ENCODE data around the gene DHRS9. TPM values are rescaled to one million over a fixed set of nuclear protein-coding genes. Genes with fewer than 3 reads are reported as not detected.

DHRS9 gene
- total and polyA plus RNA-seq, 7 donors: 0.04 to 0.79 (median 0.27) TPM; not detected in 2

- WGBS, 3 donors: 77 to 85% (median 84%) methylated on average over 1 of the region's 1 CpG
- no peak overlapping the region for H3K27ac ChIP-seq
Observed at GRCh38 chr2:169104848-169105247, 35.5 kb downstream of the DHRS9 start.

GRCh38 chr2:169105476-169105875 is 36.1 kb downstream of the DHRS9 start:
- DNase-seq (no peak), ATAC-seq (no peak)
- Histone ChIP-seq H3K27ac (no peak overlapping the region), H3K36me3 (ENCODE audit: insufficient read depth in 1 of 2, low read depth in 1 of 2) (no peaks in the 10 kb centered on the region), H3K4me1 (no peaks in the 10 kb centered on the region), H3K27me3 (ENCODE audit: insufficient read depth in 3 of 3, low read length in 2 of 3) (no peaks in the 10 kb centered on the region), H3K4me3 (no peak overlapping the region), H3K9me3 (no peaks in the 10 kb centered on the region)
- TF ChIP-seq CTCF (IDR thresholded peaks at IDR 0.05): no peak
- intact Hi-C loops (cut with DNase I): no loop called here
- 67 to 71% (median 71%) methylated on average over 1 of the region's 1 CpG for WGBS, 3 donors

More at GRCh38 chr2:169104848-169105247, 35.5 kb downstream of the DHRS9 start:
- TF ChIP-seq CTCF (IDR thresholded peaks at IDR 0.05): no peak
- intact Hi-C loops (cut with DNase I): no loop called here
- no peaks in the 10 kb centered on the region for H3K9me3 ChIP-seq
- H3K4me1 ChIP-seq: no peaks in the 10 kb centered on the region
- ATAC-seq (no peak), DNase-seq (no peak)
- H3K27me3 ChIP-seq (ENCODE audit: insufficient read depth in 3 of 3, low read length in 2 of 3): no peaks in the 10 kb centered on the region
- H3K36me3 ChIP-seq (ENCODE audit: insufficient read depth in 1 of 2, low read depth in 1 of 2): no peaks in the 10 kb centered on the region
- H3K4me3 ChIP-seq: no peak overlapping the region

GRCh38 chr2:169106134-169106533 is 36.8 kb downstream of the DHRS9 start:
- ATAC-seq (no peak), DNase-seq (no peak)
- 83 to 90% (median 87%) methylated on average over 2 of the region's 2 CpGs for WGBS, 3 donors
- H3K27me3 ChIP-seq (ENCODE audit: insufficient read depth in 3 of 3, low read length in 2 of 3): no peaks in the 10 kb centered on the region
- H3K4me3 ChIP-seq: no peak overlapping the region
- H3K4me1 ChIP-seq: no peaks in the 10 kb centered on the region
- no peak overlapping the region for H3K27ac ChIP-seq
- intact Hi-C loops (cut with DNase I): no loop called here
- no peak for TF ChIP-seq CTCF (IDR thresholded peaks at IDR 0.05)
- H3K36me3 ChIP-seq (ENCODE audit: insufficient read depth in 1 of 2, low read depth in 1 of 2): no peaks in the 10 kb centered on the region
- H3K9me3 ChIP-seq: no peaks in the 10 kb centered on the region

GRCh38 chr2:169106563-169107545 is 37.5 kb downstream of the DHRS9 start:
- Histone ChIP-seq H3K36me3 (ENCODE audit: insufficient read depth in 1 of 2, low read depth in 1 of 2) (no peaks in the 10 kb centered on the region), H3K9me3 (no peaks in the 10 kb centered on the region), H3K27ac (no peak overlapping the region), H3K4me3 (no peak overlapping the region), H3K4me1 (no peaks in the 10 kb centered on the region), H3K27me3 (ENCODE audit: insufficient read depth in 3 of 3, low read length in 2 of 3) (no peaks in the 10 kb centered on the region)
- ATAC-seq (no peak), DNase-seq (no peak)
- intact Hi-C loops (cut with DNase I): no loop called here
- no peak for TF ChIP-seq CTCF (IDR thresholded peaks at IDR 0.05)
- 77 to 79% (median 77%) methylated on average over 6 of the region's 6 CpGs for WGBS, 3 donors
